HG02852 (cell line): Measurements from ENCODE around the gene SALL1.

ENCODE experiments used
- ATAC-seq: cut with Tn5 transposase; IDR thresholded peaks from one replicate; pipeline ENCODE4 v1.9.1; 2021; ENCODE audit warnings: mild to moderate bottlenecking, moderate library complexity; ENCODE audit not compliant: unreplicated experiment

The SALL1 gene

GRCh38 chr16:51114382-51114781 is 36.7 kb downstream of the SALL1 start:
- ATAC-seq: no peak

- ATAC-seq: no peak
These were observed 37.6 kb downstream of the SALL1 start for GRCh38 chr16:51113236-51114125.

GRCh38 chr16:51112323-51112722 is 38.7 kb downstream of the SALL1 start:
- ATAC-seq: no peak

- ATAC-seq: no peak
These were observed 39.3 kb downstream of the SALL1 start for GRCh38 chr16:51111759-51112158.

- no peak for ATAC-seq
These were observed 40.3 kb downstream of the SALL1 start for GRCh38 chr16:51110700-51111157.

- ATAC-seq: no peak
These were observed 41.9 kb downstream of the SALL1 start for GRCh38 chr16:51109173-51109572.

GRCh38 chr16:51107742-51108141 is 43.3 kb downstream of the SALL1 start:
- ATAC-seq: no peak

GRCh38 chr16:51106535-51106934 is 44.5 kb downstream of the SALL1 start:
- no peak for ATAC-seq

- no peak for ATAC-seq
These were observed 47.5 kb downstream of the SALL1 start for GRCh38 chr16:51103590-51103989.

GRCh38 chr16:51097729-51098128 is 53.3 kb downstream of the SALL1 start:
- no peak for ATAC-seq

- ATAC-seq: no peak
These were observed 55.0 kb downstream of the SALL1 start for GRCh38 chr16:51095890-51096626.

GRCh38 chr16:51095084-51095881 is 55.8 kb downstream of the SALL1 start:
- ATAC-seq: no peak

GRCh38 chr16:51093726-51094280 is 57.3 kb downstream of the SALL1 start:
- ATAC-seq: no peak
